AG04450 (cell line): ENCODE measurements around the gene AK9. TPM values are rescaled to one million over a fixed set of nuclear protein-coding genes. Genes with fewer than 3 reads are reported as not detected.
"Not testable (repeated sequence)": the region's sequence is repeated elsewhere in the genome, so short reads cannot be mapped to it uniquely, and the experiment has no call there.

ENCODE experiments used
- CTCF ChIA-PET: fragments of 300-600, 350-600 bp; formaldehyde crosslinking; extraction: SDS; loops from one replicate; lab custom pipeline; 2022; ENCODE audit warnings: antibody characterized with exemption, inconsistent platforms; lab: Charles Lee
- POLR2A ChIA-PET: fragments of 350-600 bp; formaldehyde crosslinking; extraction: SDS; loops from one replicate; lab custom pipeline; 2021; ENCODE audit warnings: antibody characterized with exemption, inconsistent platforms; lab: Yijun Ruan, JAX
- DNase-seq: peaks from one replicate; pipeline ENCODE4 v3.0.0-alpha.2; 2011; ENCODE audit warnings: low read depth, low spot score
- H3K27ac ChIP-seq: one replicate; pipeline ENCODE4 v1.5.1; 2012; ENCODE audit warnings: low read depth, low read length, control low read depth
- H3K27me3 ChIP-seq: one replicate; pipeline ENCODE4 v1.6.0; 2012; ENCODE audit warnings: low read length; ENCODE audit not compliant: control insufficient read depth, insufficient read depth
- H3K4me3 ChIP-seq: 2 replicates; pipeline ENCODE4 v1.5.1; 2011; ENCODE audit warnings: mild to moderate bottlenecking, low read depth, low read length, control low read depth
- H3K9me3 ChIP-seq: 2 replicates; pipeline ENCODE4 v1.5.1; 2012; ENCODE audit warnings: low read length; ENCODE audit not compliant: control insufficient read depth, insufficient read depth
- polyA plus RNA-seq: library from polyadenylated mRNA; depleted of rRNA; stranded (reverse); fragments of >200 nt; gene quantifications from 2 replicates; pipeline ENCODE4 v1.2.3, GENCODE V29; 2011
- TF ChIP-seq, protein P1 (sequence below): IDR thresholded peaks from 2 replicates; pipeline ENCODE4 v1.5.1; 2011; ENCODE audit warnings: low read depth, low read length, control low read depth, inconsistent platforms

Gene AK9
- polyA plus RNA-seq, 1 experiment = 3.6 TPM

DNA sequence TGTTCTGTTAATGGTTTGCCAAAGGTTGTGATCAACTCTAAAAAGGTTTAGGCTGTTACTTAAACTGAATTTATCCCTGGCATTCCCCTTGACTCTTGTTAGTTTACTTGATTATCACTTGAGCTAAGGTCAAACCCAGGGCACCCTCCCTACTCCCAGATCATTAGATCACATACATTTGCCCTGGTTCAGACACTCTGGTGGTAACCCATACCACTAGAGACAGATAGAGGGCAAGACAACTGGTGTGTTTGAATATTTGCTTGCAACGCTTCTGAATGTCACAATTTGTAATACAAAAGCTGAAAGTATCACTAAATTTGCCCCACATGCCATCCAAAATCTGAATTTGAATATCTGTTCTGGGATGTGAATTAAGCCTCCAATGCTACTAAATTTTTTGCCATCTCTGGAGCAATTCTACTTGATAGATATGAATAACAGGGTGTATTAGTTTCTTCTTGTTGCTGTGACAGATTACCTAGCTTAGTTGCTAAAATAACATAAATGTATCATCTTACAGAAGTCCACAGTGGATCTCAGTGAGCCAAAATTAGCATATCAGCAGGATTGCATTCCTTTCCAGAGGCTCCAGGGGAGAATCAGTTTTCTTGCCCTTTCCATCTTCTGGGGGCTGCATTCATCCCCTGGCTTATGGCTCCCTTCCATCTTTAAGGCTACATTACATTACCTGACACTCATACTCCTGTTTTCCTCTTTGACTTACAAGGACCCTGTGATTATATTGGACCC is 45.4 kb upstream of the AK9 start:
- Histone ChIP-seq H3K9me3 (no peaks in the 10 kb centered on the region), H3K27me3 (no peaks in the 10 kb centered on the region), H3K27ac (no peak overlapping the region), H3K4me3 (no peak overlapping the region)
- ChIA-PET POLR2A (no interaction called here), CTCF (interaction anchor here (0.9 kb wide), 1 partner anchor 303 kb away, joined by 3 read pairs; no protein-coding TSS in a partner anchor)
- no peak for DNase-seq
- TF ChIP-seq, protein P1, sequence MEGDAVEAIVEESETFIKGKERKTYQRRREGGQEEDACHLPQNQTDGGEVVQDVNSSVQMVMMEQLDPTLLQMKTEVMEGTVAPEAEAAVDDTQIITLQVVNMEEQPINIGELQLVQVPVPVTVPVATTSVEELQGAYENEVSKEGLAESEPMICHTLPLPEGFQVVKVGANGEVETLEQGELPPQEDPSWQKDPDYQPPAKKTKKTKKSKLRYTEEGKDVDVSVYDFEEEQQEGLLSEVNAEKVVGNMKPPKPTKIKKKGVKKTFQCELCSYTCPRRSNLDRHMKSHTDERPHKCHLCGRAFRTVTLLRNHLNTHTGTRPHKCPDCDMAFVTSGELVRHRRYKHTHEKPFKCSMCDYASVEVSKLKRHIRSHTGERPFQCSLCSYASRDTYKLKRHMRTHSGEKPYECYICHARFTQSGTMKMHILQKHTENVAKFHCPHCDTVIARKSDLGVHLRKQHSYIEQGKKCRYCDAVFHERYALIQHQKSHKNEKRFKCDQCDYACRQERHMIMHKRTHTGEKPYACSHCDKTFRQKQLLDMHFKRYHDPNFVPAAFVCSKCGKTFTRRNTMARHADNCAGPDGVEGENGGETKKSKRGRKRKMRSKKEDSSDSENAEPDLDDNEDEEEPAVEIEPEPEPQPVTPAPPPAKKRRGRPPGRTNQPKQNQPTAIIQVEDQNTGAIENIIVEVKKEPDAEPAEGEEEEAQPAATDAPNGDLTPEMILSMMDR = no peak

DNA sequence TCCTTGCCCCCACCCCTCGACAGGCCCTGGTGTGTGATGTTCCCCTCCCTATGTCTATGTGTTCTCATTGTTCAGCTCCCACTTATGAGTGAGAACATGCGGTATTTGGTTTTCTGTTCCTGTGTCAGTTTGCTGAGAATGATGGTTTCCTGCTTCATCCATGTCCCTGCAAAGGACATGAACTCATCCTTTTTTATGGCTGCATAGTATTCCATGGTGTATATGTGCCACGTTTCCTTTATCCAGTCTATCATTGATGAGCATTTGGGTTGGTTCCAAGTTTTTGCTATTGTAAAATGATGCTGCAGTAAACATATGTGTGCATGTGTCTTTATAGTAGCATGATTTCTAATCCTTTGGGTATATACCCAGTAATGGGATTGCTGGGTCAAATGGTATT is 34.2 kb upstream of the AK9 start:
- CTCF ChIA-PET = interaction anchor here (1.0 to 1.5 kb wide), 2 partner anchors 314 to 315 kb away, joined by 4 read pairs; no protein-coding TSS in a partner anchor
- H3K27me3 ChIP-seq, H3K4me3 ChIP-seq, DNase-seq, H3K27ac ChIP-seq, H3K9me3 ChIP-seq, POLR2A ChIA-PET: not testable (repeated sequence)

DNA sequence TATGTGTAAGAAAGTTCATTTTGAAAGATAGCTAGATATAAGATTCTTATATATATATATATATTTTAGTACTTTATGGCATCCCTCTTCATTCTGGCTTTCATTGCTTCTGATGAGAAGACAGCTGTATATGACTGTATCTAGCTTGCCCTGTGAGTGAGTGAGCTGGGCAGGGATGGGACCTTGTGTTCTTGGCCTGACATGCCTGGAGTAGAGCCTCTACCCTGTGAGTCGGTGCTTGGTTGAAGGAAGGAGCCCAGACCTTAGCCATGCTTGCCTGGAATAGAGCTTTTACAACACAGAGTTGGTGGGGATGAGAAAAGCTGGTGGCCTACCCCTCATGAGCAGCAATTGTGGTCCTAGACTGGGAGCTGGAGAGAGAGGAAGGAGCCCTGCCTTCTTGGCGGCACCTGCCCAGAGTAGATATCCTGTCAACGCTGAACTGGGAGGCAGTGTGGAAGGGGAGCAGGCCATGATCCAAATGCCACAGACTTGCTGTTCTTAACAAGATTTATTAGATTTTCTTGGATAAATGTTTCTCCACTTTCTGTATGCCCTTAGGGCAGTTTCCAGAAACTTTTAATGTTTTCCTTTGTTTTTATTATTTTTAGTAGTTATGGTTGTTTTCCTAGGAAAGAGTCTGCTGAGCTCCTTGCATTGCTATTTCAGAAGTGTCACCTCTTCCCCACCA is 31.7 kb upstream of the AK9 start:
- POLR2A ChIA-PET = no interaction called here
- Histone ChIP-seq H3K27me3 (no peaks in the 10 kb centered on the region), H3K9me3 (no peaks in the 10 kb centered on the region), H3K4me3 (no peak overlapping the region), H3K27ac (no peak overlapping the region)
- no peak for DNase-seq
- TF ChIP-seq, protein P1 = no peak
- CTCF ChIA-PET = interaction anchor here (1.0 to 2.2 kb wide), 4 partner anchors 16 to 317 kb away, joined by 3 to 13 read pairs (median 4); no protein-coding TSS in a partner anchor

DNA sequence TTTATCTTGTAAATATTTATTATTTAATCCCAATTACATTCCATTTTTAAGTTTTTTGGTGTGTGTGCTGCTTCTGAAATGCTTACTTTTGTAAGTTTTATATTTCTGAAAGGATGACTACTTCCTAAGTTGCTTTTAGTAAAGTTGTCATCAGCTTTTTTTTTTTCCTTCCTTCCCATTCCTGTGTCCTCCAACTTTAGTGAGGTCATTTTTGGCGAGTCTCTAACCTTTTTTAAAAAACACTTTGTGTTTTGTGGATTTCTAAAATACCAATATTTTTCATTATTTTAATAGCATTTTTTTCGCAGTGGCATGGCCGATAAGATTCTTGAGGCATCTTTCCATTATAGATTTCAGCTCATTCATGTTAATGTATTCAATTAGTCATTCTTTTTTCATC is 31.0 kb upstream of the AK9 start:
- Histone ChIP-seq H3K27me3 (no peaks in the 10 kb centered on the region), H3K4me3 (no peak overlapping the region), H3K27ac (no peak overlapping the region), H3K9me3 (no peaks in the 10 kb centered on the region)
- TF ChIP-seq, protein P1 = no peak
- CTCF ChIA-PET = interaction anchor here (0.5 to 2.2 kb wide), 4 partner anchors 17 to 317 kb away, joined by 3 to 13 read pairs (median 4); no protein-coding TSS in a partner anchor
- no peak for DNase-seq
- POLR2A ChIA-PET = no interaction called here

DNA sequence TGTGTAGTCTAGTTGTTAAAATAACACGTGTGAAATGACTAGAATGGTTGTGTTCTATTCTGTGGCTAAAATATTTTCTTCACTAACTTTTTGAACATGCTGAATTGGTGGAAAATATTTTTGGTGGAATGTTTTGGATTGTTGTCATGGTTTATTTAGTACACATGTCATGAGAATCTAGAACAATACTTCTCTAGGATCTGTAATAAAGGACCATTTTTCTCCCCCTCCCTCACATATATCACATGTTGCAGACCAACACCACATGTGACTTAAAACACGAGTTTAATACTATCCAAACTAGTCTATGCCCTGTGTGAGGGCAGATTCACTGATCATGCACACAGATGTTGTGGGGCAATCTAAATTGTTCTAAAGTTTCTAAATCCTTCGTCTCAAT is 29.3 kb upstream of the AK9 start:
- ChIA-PET CTCF (interaction anchor here (7.1 kb wide), 1 partner anchor 319 kb away, joined by 70 read pairs; no protein-coding TSS in a partner anchor), POLR2A (no interaction called here)

More for the DNA sequence above, 29.3 kb upstream of the AK9 start:
- Histone ChIP-seq H3K27me3 (no peaks in the 10 kb centered on the region), H3K4me3 (no peak overlapping the region), H3K27ac (no peak overlapping the region), H3K9me3 (no peaks in the 10 kb centered on the region)
- TF ChIP-seq, protein P1 = no peak
- DNase-seq = no peak
